Germinal center (tissue), 1 donor: Measurements from ENCODE around the gene MINDY4.

ENCODE experiments used
- DNase-seq: peaks from one replicate; pipeline ENCODE4 v3.0.0; 2012; ENCODE audit warnings: mixed read lengths, low spot score

Gene MINDY4

GRCh38 chr7:30879139-30880124, 108.2 kb downstream of the MINDY4 start:
- DNase-seq, result no peak

DNA sequence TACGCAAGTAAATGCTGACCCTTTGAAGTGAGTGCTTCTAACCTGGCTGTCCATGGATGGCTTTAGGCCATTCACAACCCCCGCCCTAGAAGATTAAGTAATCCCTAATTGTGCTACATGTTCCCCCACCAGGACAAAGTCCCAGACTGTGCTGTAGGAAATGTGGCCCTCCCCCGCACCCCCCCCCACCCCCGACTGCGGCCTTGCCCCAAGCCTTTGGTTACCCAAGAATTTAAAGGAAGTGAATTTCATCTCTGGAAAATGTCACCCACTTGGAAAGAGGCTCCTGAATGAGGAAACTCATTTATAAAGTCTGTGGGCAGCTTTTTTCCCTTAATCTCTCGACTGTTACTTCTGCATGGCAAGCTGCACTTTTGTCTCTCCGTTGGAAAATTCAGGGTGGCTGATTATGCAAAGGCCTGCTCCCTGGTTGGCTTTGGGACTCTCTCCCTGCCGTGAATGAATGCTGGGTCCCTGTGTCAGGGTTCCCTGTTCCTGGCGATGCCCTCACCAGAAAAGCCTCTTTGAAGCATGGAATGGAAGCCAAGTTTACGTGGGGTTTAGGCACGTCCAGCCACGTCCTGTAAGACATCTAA, 109.0 kb downstream of the MINDY4 start:
- no peak for DNase-seq

DNA sequence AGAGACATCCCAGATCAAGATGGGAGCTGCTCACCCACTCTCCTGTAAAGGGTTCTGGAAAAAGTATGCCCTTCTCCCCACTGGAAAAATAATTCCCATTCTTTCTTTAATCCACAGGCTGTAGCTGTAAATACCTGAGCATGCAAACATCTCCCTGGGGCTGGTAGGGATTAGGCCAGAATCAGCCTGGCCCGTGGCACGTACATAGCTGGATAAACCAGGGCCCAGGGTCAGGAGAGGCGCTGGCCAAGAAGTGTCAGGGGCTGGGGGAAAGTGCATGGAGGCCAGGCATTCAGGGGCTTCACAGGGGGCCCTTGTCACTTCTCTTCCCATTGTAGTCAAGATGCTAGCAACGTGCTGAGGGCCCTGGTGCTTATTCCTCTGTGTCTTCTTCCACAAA, 109.7 kb downstream of the MINDY4 start:
- no peak for DNase-seq

DNA sequence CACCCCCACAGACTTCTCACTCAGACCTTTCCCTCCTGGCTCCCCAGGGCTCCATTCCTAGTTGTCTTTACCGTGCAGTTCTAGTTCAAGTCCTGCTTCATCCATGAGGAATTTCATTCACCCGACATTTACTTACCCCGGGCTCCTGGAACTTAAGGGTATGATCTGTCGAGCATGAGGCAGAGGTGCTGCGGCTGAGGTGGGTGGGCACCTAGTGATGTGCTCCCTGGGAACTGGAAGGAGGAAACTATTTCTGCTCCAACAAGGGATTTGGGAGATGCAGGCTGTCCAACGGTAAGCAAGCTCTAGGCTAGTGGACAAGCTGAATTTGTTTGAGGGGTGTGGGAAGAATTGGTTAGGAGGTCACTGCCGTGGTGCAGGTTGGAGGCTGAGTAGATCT, 110.2 kb downstream of the MINDY4 start:
- no peak for DNase-seq

DNA sequence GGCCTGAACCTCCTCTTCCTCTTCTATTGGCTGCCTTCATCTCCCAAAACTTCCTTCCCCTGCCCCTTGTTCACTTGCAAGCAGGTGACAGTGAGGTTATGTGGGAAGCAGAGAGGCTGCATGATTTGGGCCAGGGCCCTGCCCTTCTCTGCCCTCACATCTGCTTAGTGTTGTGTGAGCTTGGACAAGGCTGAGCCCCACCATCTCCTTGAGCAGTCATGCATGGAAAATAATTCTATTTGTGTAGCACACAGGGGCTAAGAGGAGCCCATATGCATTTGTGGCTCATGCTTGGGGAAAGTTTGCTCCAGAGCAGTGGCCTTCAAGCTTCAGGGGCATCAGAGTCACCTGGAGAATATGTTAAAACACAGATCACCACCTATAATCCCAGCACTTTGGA, 113.7 kb downstream of the MINDY4 start:
- DNase-seq, result peak; percentile 17

DNA sequence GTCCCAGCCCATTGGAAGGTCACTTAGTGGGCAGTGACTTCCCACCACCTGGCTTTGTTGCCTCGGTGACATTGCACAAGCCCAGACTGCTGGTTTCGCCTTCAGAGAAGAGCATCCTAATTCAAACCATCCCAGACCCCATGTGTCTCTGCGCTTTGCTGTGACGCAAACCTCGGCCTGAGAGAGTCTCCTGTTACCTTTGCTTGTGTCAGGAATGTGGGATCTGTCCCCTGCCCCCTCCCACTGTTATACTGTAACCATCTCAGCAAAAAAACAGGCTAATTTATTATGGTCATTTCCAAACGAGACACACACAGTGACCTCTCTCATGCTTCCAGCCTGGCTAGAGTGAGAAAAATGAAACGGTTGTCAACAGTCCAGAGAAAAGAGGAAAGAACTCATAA, 115.4 kb downstream of the MINDY4 start:
- no peak for DNase-seq

DNA sequence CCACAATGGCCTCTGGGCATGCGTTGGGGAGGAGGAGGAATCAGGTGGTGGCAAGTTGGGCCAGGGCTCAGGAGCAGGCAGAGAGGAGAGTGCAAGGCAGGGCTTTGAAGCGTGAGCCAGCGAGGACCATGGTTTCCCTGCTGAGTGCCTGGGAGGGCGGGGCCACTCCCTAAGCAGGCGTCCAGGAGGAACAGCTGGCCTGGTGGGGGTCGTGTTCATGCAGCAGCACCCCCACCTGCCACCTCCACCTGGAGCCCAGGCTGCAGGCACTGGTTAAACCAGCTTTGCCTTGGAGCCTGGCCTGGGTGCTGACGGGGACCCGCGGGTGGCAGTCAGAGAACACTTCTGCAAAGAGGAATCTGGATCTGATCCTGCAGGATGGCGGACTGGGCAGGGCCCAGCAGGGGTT, 116.3 kb downstream of the MINDY4 start:
- no peak for DNase-seq

DNA sequence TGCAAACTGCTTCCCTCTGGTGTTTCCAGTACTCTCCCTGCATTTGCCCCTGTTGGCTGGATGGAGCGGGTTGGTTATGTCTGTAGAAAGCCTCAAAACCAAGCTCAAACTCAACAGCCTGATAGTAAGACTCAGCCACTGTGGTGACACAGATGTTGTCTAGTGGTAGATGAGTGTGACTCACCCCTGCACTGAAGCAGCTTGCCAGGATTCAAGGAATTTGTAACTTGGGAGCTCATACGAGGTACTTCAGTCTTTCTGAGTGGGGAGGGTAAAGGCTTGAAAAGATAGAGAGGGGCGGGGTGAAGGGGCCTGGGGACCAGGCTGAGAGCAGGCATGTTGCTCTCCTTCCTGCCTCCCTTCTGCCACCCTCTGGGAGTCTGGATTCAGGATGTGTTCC, 117.5 kb downstream of the MINDY4 start:
- DNase-seq, result no peak

- DNase-seq, result no peak
These were observed 119.0 kb downstream of the MINDY4 start for GRCh38 chr7:30890226-30890625.

GRCh38 chr7:30893357-30893756, 122.1 kb downstream of the MINDY4 start:
- DNase-seq, result no peak

GRCh38 chr7:30894009-30894408, 122.8 kb downstream of the MINDY4 start:
- no peak for DNase-seq

DNA sequence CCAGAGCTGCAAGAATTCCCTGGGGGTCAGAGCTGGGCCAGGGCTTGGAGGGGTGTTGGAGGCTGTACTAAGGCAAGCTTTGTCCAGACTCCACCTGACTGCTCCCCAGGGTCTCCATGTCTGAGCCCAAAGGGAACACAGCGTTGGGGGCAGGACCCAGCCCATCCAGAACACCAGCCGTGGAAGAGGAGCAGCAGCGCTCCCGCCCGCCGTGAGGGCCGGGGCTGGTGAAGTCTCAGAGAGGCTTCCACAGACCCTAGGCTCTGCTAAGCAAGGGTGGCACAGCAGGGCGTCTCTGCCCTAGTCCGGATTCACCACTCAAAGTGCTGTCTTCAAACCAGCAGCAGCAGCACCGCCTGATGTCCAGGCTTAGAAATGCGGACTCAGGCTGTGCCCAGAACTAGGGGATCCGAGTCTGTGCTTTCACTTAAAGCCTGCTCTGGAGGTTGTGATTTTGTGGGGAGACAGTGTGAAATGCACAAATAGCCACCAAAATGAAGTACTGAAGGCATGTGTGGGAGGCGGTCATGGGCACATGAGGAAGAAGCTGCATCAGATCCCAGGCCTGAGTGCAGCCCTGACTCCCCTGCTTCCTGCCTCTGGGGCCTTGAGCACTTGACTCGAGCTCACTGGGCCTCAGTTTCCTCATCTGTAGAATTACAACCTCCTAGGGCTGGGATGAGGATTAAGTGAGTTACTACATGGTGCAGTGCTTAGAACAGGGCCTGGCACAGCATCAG, 123.8 kb downstream of the MINDY4 start:
- no peak for DNase-seq

DNA sequence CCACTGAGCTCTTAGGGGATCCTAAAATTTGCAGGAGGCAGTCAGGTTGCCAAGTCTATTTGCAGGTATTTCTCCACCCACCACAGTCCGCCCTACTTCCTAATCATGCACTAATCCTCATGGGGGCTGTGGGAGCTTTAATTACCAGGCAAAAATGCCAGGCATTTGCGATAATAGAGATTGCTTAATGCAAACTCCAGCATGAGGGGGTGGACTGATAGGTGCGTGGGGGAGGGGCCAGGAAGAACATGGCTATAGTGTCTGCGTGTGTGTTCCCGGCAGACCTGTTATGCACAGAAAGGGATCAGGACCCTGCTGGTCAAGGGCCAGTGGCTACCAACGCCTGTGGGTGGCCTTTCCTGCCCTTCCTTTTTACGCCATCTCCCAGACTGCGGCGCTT, 124.8 kb downstream of the MINDY4 start:
- no peak for DNase-seq

GRCh38 chr7:30896783-30897637, 125.8 kb downstream of the MINDY4 start:
- DNase-seq, result no peak

- no peak for DNase-seq
These were observed 126.6 kb downstream of the MINDY4 start for GRCh38 chr7:30897770-30898169.

DNA sequence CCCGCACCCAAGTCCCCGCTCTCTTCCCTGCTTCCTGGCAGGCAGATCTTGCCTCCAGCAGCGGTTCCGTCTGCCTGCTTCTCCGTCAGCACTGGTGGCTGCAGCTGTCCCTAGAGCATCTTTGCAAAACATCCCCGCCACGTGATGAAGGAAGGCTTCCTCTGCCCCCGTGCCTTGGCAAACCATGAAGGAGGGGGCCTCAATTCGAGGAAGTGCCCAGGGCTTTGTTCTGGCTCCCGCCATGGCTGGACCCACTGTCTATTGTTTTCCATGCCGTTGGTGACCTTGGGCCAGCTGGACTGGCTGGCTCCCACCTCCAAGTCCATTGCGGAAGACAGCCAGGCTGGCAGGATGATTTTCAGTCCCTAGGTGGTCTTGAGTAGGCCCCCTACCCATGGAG, 127.2 kb downstream of the MINDY4 start:
- DNase-seq, result no peak

GRCh38 chr7:30899066-30899465, 127.8 kb downstream of the MINDY4 start:
- DNase-seq, result no peak

DNA sequence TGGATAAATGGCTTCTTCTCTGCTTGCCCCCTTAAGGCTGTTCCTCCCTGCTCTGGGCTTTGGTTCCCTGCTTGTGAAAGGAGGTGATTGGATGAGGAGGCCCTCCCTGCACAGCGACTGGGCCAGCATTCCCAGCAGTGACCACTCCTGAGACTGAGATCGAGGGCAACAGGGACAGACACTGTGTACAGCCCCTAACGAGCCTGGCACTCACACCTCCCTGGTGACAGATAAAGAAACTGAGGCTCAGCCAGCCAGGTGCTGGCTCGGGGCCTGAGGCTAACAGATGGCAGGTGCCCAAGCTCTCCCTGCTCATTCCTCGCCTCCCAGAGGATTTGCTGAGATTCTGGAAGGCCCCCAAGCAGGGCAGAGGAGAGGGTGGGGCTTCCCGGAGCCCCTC, 128.4 kb downstream of the MINDY4 start:
- DNase-seq, result no peak

DNA sequence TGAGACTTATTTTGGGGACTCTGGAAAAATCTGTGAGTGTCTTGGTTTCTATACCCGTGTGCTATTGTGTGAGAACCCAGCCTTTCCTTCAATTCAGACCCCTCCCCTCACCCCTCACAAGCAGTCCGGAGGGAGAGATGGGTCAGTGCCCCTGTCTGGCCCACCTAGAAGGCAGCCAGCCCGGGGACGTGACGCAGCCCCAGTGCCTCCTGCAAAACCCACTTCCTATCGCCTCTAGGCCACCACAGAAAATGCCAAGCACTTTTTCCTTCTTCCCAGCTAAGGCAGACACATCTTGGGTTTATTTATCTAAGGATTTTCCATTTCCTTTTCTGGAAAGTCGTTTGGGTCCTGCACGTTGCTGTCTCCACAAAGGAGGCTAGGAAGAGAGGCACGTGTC, 128.8 kb downstream of the MINDY4 start:
- no peak for DNase-seq

- no peak for DNase-seq
These were observed 129.7 kb downstream of the MINDY4 start for GRCh38 chr7:30900803-30901362.

GRCh38 chr7:30901856-30902255, 130.6 kb downstream of the MINDY4 start:
- no peak for DNase-seq

DNA sequence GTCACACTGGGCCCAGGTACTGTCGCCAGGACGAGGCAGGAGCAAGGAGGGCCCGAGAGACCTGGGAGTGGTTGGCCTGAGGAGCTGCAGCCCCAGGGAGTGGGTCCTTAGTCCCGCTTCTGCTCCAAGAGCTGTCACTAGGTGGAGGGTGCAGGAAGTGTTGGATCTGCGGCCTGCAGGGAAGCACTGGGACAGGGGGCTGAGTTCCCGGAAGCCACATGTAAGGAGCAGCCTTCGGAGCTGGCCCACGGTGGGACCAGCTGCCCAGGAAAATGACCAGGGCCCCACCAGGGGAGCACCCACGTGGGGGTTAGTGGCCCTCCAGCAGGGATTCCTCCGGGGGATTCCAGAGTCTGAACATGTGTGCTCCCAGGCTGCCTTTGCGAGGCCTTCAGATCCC, 131.2 kb downstream of the MINDY4 start:
- no peak for DNase-seq
